RPMI8226 (cell line): ENCODE measurements around the gene CLRN1.

ENCODE experiments used
- DNase-seq: peaks from one replicate; pipeline ENCODE4 v3.0.0-alpha.2; 2015

Gene CLRN1

DNA sequence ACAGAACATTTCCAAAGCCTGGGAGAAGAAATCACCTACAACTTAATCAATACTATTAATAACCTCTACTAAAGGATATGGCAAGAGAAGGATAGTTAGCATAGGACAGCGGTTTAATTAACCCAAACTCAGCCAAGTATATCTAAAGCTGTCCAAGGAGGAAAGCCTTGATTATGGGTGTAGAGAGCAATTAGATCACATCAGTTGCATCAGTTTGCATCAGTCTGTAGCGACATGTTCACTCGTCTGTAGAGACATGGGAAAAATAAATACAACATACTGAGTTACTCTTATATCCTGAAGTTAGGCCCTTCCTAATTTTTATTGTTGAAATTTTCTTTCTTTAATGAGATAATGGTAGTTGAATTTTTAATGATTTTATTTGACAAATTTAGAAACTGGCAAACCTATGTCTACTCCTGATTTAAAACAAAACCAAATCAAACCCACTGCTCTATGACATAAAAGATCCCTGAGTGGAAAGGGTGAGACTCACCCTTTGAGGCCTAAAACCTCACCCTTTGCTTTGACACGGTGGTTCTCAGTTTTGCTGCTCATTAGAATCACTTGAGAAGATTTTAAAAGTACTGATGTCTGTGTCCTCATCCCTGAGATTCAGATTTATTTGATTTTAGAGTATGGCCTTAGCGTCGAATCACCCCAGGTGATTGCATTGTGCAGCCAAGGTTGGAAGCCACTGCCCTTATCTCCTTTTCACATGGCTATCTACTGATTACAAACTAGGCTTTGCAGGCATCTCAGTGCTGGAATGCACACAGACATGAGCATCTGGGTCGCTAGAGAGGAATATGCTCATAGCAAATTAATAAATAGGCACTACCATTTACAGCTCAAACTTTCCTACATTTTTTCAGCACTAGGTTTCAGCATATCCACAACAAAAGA lies 2.8 kb upstream of the CLRN1 start:
- DNase-seq: no peak

DNA sequence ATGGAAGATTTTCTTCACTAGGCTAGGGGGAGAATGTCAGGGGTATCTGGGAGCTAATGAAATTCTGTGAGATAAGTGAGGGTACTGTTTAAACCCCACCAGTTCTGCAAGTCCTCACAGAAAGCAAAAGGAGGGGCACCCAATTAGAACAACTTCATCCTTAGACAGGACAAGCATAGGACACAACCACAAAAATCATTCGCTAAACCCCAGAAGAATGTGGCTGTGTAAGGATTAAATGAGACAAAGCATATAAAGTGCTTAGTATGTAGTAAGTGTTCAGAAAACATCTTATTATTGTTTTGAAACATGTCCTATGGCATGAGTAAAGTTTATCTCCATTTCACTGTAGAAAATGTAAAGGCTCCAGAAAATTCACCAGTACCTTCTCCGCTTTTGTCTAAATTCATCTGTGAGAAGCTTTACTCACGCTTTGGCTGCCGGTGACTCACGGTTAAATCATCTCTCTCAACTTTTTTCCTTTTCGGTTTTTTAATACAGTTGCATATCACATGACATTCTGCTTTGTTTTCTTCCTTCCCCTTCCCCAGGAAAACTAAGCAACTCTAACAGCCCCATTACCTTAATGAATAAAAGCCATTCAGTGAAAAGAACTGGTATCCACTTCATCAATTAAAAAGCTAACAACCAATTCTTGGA lies 1.7 kb downstream of the CLRN1 start:
- DNase-seq: no peak

DNA sequence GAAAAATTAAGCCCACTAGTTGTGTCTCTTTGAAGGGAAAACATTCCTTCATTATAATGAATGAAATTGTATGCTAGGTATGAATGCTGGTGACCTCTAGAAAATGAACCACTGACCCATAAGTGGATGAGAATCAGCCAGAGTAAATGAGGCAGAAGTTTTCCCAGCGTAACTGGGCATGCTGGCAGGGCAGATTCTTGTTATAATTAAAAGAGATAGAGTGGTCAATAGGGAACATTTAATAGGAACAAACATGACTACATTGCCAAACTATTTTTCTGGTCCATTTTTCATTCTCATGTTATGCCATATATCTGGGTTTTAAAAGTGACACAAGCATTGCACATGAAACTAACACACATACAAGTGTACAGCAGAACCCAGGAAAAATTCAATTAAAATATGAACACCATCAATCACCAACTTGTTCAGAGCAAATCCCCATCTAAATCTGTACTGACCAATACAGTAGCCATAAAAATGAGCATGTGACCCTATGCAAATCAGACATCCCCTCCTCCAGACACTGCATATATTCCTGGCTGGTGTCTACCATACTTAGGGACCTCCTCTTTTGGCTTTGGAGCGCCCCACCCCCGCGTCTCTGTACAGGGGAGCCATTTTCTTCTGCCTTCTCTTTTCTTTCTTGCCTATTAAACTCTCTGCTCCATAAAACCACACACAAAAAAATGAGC lies 4.0 kb downstream of the CLRN1 start:
- DNase-seq: no peak

DNA sequence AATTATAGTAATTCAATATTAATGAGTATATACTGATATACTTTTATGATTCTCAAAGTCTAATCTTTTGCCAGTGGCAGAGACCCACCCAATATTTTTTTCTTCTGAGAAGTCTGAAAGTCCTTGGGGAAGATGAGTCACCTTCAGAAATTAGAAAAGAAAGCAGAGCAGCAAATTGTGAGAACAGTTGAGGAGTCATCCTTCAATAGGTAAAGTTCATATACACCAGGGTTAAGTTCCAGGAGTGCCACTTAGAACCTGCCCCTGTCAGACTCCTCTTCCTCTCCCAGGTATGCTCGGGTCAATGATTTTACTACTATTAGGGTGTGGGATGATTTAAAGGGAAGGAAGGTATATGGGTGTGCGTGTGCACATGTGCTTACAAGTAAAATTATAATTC lies 7.1 kb downstream of the CLRN1 start:
- no peak for DNase-seq

DNA sequence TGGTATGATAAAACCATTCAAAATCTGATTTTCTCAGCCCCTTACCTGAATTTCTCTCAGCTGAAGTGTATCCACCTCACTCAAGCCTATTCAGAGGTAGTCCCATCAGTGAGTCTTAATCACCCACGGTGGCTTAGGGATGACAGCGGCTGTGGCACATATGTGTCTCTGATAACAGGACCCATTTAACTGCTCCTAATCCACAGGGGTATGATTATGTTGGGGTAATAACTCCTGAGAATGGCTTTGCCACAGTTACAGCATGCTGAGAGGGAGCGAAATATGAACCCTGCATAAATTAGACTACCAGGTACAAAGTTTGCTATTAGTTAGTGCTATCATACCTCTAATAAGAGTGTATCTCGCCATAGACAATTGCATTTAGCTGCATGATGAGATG lies 10.6 kb downstream of the CLRN1 start:
- no peak for DNase-seq

DNA sequence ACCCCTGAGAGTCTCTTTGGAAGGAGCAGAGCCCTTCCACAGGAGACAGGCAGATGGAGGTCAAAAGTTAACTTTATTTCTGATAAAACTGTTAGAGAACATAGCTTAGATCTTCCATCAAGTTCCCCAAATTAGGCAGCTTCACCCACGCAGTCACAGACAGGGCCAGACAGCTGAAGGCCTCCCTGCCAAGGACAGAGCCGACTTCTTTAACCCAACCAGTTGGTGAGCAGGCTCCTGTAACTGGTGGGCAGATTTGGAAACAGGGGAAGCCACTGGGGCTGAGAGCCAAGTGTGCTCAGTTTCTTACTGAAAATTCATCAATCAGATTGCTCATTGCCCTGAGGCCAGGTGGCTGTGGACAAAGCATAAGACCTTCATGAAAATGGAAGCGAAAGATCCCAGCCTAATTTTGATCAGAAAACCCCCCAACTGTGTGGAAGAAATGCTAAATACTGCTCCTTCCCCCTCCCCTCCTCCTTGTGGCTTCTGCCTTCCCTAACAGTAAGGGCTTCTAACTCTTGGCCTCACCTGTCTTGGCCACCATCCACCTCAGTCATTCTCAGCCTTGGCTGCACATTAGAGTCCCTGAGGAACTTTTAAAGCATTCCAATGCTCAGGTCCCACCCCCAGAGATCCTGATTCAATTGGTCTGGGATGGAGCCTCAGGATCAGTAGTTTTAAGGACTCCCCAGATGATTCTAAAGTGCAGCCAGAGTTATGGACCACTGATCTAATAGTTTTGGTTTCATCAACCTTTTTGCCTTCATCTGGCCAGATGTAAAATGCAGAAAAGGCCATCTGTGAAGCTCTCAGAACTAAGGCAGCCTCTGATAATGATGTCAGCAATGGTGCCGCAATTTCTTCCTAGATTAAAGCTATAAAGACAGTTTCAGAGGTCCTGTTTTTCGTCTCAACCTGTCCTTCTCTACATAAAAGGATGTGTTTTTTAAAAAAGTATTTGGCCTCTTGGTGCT lies 11.5 kb downstream of the CLRN1 start:
- no peak for DNase-seq

DNA sequence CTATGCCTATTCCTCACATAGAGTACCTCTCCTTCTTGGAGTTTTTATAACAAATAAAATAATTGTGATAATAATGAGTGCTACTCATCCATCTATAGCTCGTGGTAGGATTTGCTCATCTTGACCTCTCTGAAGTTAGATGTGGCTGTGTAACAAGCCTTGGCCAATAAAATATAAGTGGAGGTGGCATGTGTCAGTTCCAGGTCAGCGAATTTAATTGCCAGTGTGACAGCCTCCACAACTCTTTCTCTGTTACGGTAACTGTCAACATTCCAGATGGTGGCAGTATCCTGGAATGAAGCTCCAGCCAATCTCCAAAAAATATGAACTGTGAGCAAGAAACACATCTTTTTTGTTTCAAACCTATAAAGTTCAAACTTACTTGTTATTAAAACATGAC lies 13.8 kb downstream of the CLRN1 start:
- DNase-seq: no peak

DNA sequence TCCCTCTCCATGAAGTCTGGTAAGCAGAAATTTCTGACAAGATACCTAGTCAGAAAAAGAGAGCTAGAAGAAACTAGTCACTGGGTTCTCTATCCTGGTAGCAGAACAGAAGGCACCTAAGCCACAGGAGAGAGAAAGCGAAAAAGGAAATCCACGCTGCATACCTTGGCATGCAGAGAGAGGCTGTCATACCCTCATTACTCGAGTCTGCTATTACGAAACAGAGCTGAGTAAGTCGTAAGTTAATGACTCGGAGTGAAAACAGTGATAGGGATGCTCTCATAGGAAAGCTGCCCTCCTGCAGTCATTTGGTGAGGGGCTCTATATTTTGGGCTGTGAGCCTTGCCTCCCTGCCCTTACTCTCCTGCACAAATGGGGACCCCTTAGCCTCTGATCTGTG lies 16.2 kb downstream of the CLRN1 start:
- no peak for DNase-seq

DNA sequence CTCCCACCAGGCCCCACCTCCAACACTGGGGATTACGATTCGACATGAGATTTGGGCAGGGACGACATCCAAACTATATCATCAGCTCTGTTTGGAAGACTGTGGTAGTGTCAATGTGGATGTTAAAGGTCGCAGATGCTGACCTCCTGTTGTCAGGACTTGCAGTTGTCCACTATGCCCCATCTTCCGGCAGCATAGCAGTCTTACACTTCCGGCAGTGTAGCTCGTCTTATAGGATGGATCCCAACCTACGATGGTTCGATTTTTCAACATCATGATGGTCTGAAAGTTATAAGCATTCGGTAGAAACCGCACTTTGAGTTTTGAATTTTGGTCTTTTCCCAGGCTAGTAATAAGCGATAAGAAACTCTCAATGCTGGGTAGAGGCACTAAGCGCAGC lies 20.6 kb downstream of the CLRN1 start:
- no peak for DNase-seq

DNA sequence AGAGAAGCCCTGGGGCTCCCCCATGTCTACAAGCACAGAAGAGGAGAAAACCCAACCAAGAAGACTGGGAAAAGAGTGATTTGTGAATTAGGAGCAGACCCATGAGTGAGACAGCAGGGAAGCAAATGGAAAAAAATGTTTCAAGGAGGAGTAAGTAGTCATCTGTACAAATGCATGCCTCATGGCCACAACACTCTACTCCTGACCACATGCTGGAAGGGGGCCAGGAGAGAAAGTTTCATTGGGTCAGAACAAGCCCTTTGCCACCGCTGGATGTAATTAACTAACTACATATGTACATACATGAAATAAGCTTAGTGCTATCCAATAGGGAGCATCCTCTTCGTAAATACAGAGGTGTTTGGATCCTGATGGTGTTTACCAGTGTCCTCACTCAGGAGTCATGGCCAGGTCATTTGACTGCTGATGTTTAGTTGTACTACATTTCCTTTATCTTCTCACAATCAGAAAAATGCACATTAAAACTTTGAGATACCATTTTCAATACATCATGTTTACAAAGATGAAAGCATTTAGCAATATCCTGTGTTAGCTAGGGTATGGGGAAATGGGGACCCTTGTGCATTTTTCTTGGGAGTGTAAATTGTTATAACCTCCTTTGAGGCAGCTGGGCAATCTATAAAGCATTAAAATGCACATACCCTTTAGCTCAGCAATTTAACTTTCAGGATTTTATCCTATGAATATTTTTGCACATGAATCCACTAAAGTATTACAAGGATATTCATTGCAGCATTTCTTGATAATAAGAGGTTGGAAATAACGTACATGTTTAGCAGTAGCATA lies 27.1 kb downstream of the CLRN1 start:
- DNase-seq: no peak

DNA sequence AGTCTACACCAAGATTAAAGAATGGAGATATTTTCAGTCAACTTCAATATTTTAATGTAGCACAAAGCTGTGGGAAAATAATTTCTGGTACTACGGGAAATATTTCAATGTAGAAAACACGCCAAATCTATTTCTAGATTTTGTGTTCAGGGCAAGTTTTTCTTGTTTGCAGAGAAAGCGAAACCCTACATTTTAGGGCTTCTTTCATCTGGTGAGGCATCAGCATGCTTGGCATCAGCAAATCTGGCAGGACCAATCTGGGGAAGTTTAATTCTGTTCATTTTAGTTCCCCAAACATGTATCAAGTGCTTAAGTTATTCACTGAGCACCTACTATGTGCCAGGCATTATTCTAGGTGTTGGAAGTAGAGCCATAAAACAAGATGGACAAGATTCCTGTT lies 30.3 kb downstream of the CLRN1 start:
- no peak for DNase-seq

DNA sequence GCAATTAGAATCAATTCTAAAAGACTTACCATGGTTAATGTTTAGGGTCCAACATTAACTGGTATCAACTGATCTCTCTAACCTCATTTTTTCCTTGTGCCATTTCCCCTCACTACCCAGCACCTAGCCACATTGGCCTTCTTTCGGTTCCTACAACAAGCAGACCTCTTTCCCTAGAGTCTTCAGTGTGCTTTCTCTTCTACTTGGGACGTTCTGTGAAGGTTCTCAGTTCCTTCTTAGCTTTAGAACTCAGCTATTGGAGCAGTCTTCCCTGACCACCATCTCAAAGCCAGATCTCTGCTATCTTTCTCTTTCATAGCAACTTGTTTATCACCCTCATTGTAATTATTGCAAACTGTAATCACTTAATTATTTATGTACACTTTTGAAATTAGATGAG lies 35.8 kb downstream of the CLRN1 start:
- no peak for DNase-seq

DNA sequence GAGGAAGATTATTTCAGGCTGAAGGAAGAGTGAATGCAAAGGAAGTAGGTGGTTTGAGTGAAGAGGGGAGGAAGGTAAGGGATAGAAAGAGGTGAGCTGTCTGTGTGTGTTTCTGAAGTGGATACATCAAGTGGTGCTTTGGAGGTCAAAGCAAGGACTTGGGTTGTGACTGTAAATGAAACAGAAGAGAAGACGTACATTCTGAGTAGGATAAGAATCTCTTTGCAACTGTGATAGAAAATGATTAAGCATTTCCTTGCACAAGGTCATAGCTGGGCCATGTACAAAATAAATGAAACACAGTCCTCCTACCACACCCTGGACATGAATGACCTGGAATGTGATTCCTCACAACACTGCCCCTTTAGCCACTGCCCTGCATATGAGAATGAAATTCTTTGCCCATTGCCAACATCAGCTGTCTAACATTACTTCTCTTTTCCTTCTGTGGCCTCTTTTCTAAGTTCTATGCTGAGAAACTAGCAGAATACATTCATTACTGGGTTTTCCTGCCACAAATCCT lies 39.0 kb downstream of the CLRN1 start:
- no peak for DNase-seq

DNA sequence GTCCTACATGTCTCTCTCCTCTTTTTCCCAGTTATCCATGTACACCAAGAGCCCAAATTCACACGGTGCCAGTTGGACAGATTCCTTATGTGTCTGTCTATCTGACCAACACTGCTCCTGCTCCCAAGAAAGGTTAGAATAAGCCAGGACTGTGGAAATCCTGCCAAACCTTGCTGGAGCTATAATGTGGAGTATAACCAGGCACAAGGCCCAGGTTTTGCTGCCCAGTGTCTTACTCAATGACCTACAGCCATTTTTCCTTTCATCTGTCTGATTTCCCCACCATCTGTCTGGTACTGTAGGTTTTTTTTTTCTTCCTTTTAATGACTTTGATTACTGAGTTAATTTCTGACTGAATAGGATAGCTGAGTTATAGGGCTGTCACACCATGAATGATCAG lies 40.8 kb downstream of the CLRN1 start:
- DNase-seq: no peak

DNA sequence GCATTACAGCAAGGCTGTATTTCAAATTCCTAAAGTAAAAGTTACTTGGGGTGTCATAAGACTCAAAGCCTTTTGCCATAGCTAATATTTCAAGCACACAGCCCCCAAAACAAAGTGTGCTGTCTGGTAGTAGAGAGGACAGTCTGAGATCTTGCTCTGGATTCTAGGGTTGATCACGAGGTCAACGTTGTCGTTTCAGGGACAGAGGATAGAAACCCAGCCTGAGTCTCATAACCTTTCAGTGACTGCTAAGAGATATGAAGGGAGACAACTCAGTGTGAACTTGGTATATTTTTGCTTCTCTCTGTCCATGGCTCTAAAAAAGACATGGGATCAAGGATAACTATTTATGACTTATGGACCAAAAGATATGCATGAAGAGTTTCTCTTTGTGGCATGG lies 41.7 kb downstream of the CLRN1 start:
- no peak for DNase-seq

DNA sequence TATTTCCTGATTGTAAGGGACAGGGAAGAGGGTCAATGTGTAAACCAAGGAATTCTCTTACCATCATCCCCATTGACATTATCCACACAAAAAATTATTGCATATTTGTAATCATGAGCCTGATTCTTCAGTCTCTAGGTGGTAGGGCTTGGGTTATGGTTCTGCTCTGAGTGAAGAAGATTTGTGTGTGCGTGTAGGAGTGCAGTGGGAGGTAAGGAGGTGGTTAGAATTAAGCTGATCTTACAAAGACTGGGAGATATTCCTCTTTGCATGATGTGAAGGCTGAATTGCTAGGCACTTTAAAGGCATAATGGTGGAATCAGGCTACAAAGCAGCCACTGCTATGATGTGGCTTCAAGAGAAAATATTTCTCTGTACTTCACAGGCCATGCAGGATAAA lies 44.3 kb downstream of the CLRN1 start:
- DNase-seq: no peak

DNA sequence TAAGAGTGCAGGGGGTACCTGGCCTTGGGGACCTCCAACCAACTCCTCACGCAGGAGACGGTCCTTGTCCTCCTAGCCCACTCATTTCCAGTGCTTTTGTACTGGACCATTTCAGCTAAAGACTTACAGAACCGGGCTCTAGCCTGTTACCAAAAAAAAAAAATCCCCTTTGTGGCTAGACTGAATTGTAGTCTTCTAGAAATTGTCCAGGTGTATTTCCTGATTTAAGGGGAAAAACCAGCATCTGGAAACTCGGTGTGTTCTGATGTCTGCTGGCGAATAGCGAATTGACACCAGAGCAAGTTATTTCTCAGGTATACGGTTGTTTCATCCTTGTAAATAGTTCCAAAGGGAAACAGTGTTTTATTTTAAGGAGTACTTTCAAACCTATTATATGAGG lies 46.2 kb downstream of the CLRN1 start:
- no peak for DNase-seq

DNA sequence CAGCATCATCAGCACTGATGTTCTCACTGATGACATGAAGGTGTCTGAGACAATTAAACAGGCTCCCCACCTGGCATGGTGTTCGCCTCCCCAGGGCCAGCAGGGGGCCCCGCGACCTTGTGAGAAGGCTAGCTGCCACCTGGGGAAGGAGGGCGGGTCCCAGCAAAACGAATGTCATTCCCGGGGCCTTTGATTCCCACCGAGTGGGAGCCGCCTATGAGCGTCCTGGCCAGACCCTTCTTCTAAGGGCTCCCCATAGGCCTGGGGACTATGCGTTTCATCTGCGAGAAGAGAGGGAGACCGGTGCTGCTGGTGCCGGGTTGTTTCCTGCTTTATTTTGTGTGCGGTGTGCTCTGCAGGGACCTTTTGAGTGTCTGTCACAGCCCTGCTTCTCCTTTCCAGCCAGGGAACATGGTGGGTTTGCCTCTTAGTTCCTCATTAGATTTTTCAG lies 46.8 kb downstream of the CLRN1 start:
- peak; percentile 77 for DNase-seq

DNA sequence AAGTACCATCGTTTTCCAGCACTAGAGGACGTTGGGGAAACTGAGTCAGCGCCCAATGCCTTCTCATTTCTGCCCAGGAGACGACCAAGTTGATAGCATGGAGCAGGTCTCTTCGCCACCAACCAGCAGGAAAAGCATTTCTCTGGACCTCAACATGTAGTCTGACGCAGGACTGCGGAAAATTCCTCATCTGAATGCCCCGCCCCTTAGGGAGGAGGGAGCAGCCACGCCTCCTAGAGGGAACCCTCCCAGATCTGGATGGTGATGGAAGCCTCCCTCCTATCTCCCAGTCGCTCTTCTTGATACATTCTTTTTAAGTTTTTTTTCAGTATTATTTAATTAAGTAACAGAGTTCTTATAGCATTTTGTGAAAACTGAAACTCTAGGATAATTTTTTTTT lies 49.9 kb downstream of the CLRN1 start:
- no peak for DNase-seq

DNA sequence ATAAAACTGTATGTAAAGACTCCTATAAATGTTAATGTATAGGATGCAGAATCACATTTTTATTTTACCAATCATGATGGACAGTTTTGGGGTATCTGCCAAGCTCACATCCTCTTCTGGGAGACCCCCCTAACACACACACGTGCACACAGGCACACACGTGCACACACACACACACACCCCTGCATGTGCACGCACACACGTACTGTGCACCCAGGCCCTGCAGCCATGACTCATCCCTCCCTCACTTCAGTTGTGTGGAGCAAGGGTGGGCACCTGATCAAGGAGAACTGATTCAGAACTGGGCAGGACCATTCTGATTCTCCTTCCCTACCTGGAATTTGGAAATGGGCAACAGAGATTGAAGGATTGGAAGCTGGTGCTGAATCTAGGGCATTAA lies 51.3 kb downstream of the CLRN1 start:
- no peak for DNase-seq

DNA sequence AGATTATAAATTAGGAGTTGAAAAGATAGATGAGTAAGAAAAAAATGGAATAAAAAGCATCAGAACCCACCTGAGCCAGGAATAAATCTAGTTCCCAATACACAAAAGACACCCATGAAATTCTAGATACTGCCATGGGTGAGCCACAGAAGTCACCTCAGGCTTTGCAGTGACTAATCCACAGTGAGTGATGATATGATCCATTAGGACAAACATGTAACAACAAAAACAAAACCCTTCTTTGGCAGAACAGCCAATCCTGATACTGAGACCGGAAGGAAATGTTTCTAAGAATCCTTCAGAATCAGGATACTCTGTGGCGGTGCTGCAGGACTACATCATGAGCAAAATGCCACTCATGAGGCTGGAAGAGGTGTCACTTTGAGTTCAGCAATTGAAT lies 52.3 kb downstream of the CLRN1 start:
- DNase-seq: no peak

DNA sequence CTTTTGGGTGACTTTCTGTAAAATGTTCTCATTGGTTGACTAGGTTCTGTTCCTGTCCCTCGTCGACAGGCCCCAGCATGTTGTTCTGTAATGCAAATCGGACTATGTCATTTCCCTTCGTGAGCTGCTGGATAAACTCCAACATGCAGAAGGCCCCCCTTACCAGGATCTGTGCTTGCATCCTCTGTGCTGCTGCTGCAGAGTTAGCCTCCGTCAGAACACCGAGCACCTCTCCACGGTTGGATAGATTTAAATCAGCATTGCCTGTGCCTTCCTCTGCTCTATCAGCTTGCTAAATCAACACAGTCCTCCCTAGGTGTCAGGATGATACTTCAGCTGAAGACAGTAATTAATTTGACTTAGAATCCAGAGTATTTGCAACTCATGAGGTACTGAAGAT lies 54.6 kb downstream of the CLRN1 start:
- no peak for DNase-seq
